GM12864 (cell line): ENCODE data around the gene UBE4B.

Experiments
- DNase-seq: peaks from one replicate; pipeline ENCODE4 v3.0.0-alpha.2; 2011; ENCODE audit warnings: low read depth
- H3K4me3 ChIP-seq: 2 replicates; pipeline ENCODE4 v1.5.1; 2011; ENCODE audit warnings: mild to moderate bottlenecking, low read depth, low read length, control low read depth
- CTCF ChIP-seq: IDR thresholded peaks from 2 replicates; pipeline ENCODE4 v1.5.1; 2011; ENCODE audit warnings: low read depth, mild to moderate bottlenecking, moderate library complexity, low read length, control low read depth, inconsistent platforms; ENCODE audit errors: missing control alignments

Gene UBE4B

GRCh38 chr1:10160173-10160572 is 127.4 kb downstream of the UBE4B start:
- DNase-seq: no peak
- no peak overlapping the region for H3K4me3 ChIP-seq
- TF ChIP-seq CTCF: no peak

DNA sequence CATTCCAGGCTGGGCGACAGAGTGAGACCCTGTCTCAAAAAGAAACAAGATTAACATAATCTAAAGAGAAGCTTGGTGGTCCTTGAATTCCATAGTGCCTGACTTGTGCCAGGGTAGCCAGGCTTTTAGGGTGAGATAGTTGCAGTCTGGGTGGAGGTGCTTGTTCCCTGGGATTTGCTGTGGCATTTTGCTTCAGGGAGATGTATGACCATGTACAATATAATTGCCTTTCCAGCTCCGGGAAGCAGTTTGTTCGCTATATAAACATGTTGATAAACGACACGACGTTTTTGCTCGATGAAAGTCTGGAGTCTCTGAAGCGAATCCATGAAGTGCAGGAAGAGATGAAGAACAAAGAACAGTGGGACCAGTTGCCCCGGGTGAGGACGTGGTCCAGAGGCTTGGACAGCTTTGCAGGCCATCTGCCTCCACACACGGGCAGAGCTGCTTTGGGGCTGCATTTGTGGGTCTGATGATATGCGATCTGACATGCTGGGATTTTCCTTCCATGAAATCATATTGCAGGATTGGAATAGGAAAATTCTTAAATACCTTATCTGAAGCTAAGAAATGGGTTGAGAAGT is 128.2 kb downstream of the UBE4B start:
- no peak for DNase-seq
- H3K4me3 ChIP-seq: no peak overlapping the region
- no peak for TF ChIP-seq CTCF

GRCh38 chr1:10161541-10162290 is 129.0 kb downstream of the UBE4B start:
- no peak for DNase-seq
- H3K4me3 ChIP-seq: no peak overlapping the region
- no peak for TF ChIP-seq CTCF

GRCh38 chr1:10168912-10169514 is 136.3 kb downstream of the UBE4B start:
- no peak overlapping the region for H3K4me3 ChIP-seq

GRCh38 chr1:10170239-10170574 is 137.4 kb downstream of the UBE4B start:
- no peak overlapping the region for H3K4me3 ChIP-seq
- no peak for TF ChIP-seq CTCF
- DNase-seq: peak; percentile 56

More at GRCh38 chr1:10168912-10169514, 136.3 kb downstream of the UBE4B start:
- TF ChIP-seq CTCF: no peak
- DNase-seq: peak; percentile 40

DNA sequence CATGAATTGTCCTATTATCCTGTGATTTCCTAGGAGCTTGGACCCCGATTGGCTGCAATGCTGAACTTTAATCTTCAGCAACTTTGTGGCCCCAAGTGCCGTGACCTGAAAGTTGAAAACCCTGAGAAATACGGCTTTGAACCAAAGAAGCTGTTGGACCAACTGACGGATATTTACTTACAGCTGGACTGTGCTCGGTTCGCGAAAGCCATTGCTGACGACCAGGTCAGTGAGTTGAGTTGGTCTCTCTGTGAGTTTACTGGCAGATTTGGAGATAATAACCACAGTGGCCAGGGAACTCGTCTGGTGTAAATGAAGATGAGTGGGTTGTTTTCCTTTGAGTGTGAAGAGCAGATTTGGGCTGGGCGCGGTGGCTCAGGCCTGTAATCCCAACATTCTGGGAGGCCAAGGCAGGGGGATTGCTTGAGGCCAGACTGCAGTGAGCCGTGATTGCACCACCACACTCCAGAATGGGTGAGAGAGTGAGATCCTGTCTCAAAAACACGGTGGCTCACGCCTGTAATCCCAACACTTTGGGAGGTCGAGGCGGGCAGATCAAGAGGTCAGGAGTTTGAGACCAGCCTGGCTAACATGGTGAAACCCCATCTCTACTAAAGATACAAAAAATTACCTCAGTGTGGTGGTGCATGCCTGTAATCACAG is 138.5 kb downstream of the UBE4B start:
- TF ChIP-seq CTCF: no peak
- DNase-seq: no peak

More for the DNA sequence above, 138.5 kb downstream of the UBE4B start:
- no peak overlapping the region for H3K4me3 ChIP-seq
